Neutrophil (primary cell): Measurements from ENCODE around the gene PLCB3.

ENCODE experiments used
- H3K27ac ChIP-seq: fragments of 200-600 bp; sonication (generic); 2 replicates; pipeline ENCODE4 v1.5.1; 2016; ENCODE audit warnings: mild to moderate bottlenecking, moderate library complexity
- H3K27me3 ChIP-seq: fragments of 200-600 bp; sonication (generic); 2 replicates; pipeline ENCODE4 v1.6.0; 2016; ENCODE audit warnings: mild to moderate bottlenecking
- H3K36me3 ChIP-seq: fragments of 200-600 bp; sonication (generic); 2 replicates; pipeline ENCODE4 v1.5.1; 2017
- H3K4me1 ChIP-seq, 2 experiments: fragments of 200-600 bp in 1 of 2; sonication (generic) in 1 of 2; 1 replicate in 1 of 2; 2 replicates in 1 of 2; pipeline versions ENCODE4 v1.5.1 to v1.6.1; 2013 to 2016; ENCODE audit warnings: low read depth in 1 of 2, low read length in 1 of 2, mild to moderate bottlenecking in 1 of 2, moderate library complexity in 1 of 2; ENCODE audit not compliant: control insufficient read depth in 1 of 2, insufficient read depth in 1 of 2
- H3K4me3 ChIP-seq, 2 experiments: fragments of 200-600 bp in 1 of 2; sonication (generic) in 1 of 2; 1 replicate in 1 of 2; 2 replicates in 1 of 2; pipeline ENCODE4 v1.5.1; 2013 to 2016; ENCODE audit warnings: low read depth in 1 of 2, low read length in 1 of 2, mild to moderate bottlenecking in 1 of 2, moderate library complexity in 1 of 2
- H3K9me3 ChIP-seq: fragments of 200-600 bp; sonication (generic); 2 replicates; pipeline ENCODE4 v1.5.1; 2016
- TF ChIP-seq, protein P1 (sequence below): fragments of 200-600 bp; sonication (generic); IDR thresholded peaks from 2 replicates; pipeline ENCODE4 v1.5.1; 2016; ENCODE audit warnings: antibody characterized with exemption

Gene PLCB3

DNA sequence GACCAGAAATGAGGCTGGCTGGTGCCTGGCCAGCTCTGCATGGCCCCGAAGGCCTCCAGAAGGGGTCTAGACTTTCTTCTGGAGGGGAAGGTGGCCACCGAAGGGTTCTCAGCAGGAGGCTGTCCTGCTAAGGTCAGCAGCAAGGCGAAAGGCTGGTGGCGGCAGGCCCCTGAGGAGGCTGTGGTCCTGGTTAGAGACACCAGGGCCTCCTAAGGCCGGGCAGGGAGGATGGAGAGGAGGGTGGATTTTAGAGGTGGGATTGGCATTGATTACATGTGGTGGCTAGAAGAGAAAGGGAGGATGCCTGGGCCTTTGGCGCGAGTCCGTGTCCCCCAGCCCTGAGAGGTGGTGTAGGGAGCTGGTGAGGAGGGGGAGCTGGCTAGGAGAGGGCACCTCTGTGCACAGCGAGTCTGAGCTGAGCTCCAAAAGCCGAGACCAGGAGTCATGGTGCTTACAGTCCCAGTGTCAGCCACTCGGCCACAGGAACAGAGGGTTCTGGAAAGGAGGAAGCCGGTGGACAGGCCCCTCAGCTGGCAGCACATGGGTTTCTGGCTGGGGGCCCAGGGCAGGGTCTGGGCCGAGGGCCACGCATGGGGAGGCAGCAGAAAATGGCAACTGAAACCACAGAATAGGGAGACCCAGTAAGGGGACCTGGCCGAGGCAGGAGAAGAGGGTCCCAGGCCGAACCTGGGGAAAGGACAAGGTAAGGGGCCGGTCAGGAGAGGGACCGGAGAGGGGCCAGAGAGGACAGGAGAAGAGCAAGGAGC, 42.4 kb upstream of the PLCB3 start:
- H3K4me3 ChIP-seq: peak overlapping the region; percentile 90 to 100
- peak overlapping the region; percentile 99 for H3K27ac ChIP-seq
- peaks cover 78 to 79% of the 10 kb centered on the region in 2 experiments for H3K4me1 ChIP-seq
- H3K36me3 ChIP-seq: peaks cover 41% of the 10 kb centered on the region
- TF ChIP-seq, protein P1, sequence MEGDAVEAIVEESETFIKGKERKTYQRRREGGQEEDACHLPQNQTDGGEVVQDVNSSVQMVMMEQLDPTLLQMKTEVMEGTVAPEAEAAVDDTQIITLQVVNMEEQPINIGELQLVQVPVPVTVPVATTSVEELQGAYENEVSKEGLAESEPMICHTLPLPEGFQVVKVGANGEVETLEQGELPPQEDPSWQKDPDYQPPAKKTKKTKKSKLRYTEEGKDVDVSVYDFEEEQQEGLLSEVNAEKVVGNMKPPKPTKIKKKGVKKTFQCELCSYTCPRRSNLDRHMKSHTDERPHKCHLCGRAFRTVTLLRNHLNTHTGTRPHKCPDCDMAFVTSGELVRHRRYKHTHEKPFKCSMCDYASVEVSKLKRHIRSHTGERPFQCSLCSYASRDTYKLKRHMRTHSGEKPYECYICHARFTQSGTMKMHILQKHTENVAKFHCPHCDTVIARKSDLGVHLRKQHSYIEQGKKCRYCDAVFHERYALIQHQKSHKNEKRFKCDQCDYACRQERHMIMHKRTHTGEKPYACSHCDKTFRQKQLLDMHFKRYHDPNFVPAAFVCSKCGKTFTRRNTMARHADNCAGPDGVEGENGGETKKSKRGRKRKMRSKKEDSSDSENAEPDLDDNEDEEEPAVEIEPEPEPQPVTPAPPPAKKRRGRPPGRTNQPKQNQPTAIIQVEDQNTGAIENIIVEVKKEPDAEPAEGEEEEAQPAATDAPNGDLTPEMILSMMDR: no peak
- H3K9me3 ChIP-seq: no peaks in the 10 kb centered on the region
- no peaks in the 10 kb centered on the region for H3K27me3 ChIP-seq

DNA sequence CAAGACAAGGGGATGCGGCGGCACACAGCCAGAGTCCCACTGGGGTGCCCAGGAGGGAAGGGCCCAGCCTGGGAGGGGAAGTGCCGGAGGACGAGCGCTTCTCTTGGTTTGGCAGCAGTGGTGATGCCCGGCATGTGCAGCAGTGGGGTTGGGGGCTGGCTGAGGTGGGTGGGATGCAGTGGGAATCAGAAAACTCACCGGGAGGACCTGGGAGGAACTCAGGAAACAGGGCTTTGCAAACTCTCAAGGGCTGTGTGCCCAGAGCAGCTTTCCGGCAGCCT, 41.8 kb upstream of the PLCB3 start:
- peaks cover 46% of the 10 kb centered on the region for H3K36me3 ChIP-seq
- H3K9me3 ChIP-seq: no peaks in the 10 kb centered on the region
- peak overlapping the region; percentile 90 to 100 for H3K4me3 ChIP-seq
- H3K27ac ChIP-seq: peak overlapping the region; percentile 99
- H3K4me1 ChIP-seq: peaks cover 73 to 74% of the 10 kb centered on the region in 2 experiments
- TF ChIP-seq, protein P1: no peak
- H3K27me3 ChIP-seq: no peaks in the 10 kb centered on the region

DNA sequence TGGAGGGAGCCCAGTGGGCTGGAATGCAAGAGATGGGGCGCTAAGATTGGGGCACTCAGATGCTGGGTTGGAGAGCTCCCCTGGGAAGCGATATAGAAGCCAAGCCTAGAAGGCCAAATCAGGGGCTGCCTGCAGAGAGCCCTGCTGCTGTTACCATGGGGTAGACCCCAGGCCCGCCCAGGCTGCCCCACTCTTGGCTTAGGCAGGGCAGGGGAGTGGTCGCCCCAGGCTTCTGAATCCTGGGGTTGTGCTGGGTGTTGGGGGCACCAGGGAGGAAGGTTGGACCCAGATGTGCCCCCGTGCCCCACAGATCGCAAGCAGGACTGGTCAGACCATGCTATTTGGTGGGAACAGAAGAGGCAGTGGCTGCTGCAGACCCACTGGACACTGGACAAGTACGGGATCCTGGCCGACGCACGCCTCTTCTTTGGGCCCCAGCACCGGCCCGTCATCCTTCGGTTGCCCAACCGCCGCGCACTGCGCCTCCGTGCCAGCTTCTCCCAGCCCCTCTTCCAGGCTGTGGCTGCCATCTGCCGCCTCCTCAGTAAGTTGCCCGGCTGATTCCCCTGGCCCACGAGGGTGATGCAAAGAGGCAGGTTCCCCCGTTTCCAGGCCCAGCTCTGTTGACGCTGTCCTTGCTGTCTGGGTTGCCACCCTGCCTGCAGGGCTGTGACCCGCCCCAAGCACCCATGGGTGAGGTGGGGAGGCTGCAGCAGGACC, 40.9 kb upstream of the PLCB3 start:
- peak overlapping the region; percentile 99 for H3K27ac ChIP-seq
- H3K4me1 ChIP-seq: peaks cover 63 to 70% of the 10 kb centered on the region in 2 experiments
- no peaks in the 10 kb centered on the region for H3K27me3 ChIP-seq
- H3K36me3 ChIP-seq: peaks cover 56% of the 10 kb centered on the region
- TF ChIP-seq, protein P1: no peak
- no peaks in the 10 kb centered on the region for H3K9me3 ChIP-seq
- H3K4me3 ChIP-seq: no peak overlapping the region

DNA sequence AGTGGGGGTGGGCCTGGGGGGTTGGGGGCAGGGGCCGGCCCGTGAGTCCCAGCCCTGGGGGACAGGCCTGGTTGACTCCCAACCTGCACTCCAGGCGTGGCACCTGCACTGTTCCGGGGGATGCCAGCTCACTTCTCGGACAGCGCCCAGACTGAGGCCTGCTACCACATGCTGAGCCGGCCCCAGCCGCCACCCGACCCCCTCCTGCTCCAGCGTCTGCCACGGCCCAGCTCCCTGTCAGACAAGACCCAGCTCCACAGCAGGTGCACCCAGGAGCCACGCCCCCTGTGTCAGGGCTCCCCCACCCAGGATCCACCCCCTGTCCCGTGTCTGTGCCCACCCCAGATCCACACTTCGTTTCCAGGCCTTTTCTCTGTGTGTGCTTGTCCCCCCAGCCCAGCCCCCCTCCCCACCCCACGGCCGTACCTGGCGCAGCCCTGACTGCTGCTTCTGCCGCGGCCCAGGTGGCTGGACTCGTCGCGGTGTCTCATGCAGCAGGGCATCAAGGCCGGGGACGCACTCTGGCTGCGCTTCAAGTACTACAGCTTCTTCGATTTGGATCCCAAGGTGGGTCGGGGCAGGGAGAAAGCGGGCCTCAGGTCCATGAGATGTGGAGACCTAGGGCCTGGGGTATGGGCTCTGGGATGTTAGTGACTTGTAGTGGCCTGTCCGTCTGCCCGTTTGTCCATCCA, 40.0 kb upstream of the PLCB3 start:
- H3K27ac ChIP-seq: peak overlapping the region; percentile 99
- H3K27me3 ChIP-seq: no peaks in the 10 kb centered on the region
- H3K4me3 ChIP-seq: no peak overlapping the region
- H3K36me3 ChIP-seq: peaks cover 64% of the 10 kb centered on the region
- H3K4me1 ChIP-seq: peaks cover 55 to 61% of the 10 kb centered on the region in 2 experiments
- no peaks in the 10 kb centered on the region for H3K9me3 ChIP-seq
- TF ChIP-seq, protein P1: no peak

DNA sequence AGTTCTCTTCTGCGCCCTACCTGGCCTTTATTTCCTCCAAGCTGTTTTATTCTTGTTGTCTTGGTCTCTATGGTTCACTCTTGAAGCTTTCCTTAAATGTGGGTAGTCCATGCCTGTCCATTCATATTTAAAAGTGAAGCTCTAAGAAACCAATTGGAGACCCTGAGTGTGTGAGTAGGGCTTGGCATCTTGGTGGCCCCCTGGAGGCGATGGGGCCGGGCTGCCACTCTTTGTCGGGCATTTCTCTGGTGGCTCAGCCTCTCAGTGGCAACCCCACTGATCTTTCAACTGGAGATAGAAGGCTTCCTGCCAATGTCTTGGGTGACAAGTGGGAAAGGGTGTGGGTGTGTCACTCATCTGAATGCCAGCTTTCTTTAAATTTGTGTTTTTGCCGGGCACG, 34.5 kb upstream of the PLCB3 start:
- TF ChIP-seq, protein P1: no peak
- Histone ChIP-seq H3K4me3 (no peak overlapping the region), H3K4me1 (peaks cover 13 to 17% of the 10 kb centered on the region in 2 experiments), H3K36me3 (peaks cover 92% of the 10 kb centered on the region), H3K27me3 (no peaks in the 10 kb centered on the region), H3K27ac (peak overlapping the region; percentile 41), H3K9me3 (no peaks in the 10 kb centered on the region)
